ENCODE results near the gene PSMC3.

Gene PSMC3

DNA sequence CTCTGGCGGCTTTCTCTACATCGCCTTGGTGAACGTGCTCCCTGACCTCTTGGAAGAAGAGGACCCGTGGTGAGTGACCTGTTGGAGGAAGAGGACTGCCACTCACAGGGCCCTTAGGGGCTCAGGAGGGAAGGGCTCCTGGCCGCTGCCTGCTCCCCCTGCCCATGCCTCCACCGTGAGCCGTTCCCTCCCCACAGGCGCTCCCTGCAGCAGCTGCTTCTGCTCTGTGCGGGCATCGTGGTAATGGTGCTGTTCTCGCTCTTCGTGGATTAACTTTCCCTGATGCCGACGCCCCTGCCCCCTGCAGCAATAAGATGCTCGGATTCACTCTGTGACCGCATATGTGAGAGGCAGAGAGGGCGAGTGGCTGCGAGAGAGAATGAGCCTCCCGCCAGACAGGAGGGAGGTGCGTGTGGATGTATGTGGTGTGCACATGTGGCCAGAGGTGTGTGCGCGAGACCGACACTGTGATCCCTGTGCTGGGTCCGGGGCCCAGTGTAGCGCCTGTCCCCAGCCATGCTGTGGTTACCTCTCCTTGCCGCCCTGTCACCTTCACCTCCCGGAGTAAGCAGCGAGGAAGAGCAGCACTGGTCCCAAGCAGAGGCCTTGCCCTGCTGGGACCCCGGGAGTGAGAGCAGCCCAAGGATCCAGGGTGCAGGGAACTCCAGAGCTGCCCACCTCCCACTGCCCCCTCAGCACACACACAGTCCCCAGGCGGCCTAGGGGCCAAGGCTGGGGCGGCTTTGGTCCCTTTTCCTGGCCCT, 11.0 kb downstream of the PSMC3 start:
- TF ChIP-seq CTCF (IDR thresholded peaks at IDR 0.05; ENCODE audit: low read depth, low read length, missing control alignments) = no peak

DNA sequence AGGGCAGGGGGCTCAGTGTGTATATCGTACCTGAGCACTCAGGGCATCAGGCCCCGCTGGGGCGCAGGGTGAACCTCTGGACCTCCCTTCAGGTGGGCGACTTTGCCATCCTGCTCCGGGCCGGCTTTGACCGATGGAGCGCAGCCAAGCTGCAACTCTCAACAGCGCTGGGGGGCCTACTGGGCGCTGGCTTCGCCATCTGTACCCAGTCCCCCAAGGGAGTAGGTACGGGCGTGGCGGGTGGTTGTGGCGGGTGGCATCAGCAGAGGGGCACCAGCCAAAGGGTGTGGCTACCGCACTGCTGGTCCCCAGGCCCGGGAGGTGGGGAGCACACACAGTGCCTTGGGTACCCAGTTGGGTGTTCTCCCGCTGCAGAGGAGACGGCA, 11.6 kb downstream of the PSMC3 start:
- H3K4me3 ChIP-seq (replicated peaks; ENCODE audit: low read depth, low read length) = no peak overlapping the region
- no peak for TF ChIP-seq CTCF (IDR thresholded peaks at IDR 0.05; ENCODE audit: low read depth, low read length, missing control alignments)
- DNase-seq (ENCODE audit: extremely low read depth, low read depth) = no peak

More for the DNA sequence above, 11.0 kb downstream of the PSMC3 start:
- no peak for DNase-seq (ENCODE audit: extremely low read depth, low read depth)
- 0 out of 2 replicates have a peak overlapping the region, but pooled peaks have one; percentile 7 for H3K4me3 ChIP-seq (replicated peaks; ENCODE audit: low read depth, low read length)

- DNase-seq (ENCODE audit: extremely low read depth, low read depth) = no peak
- no peak for TF ChIP-seq CTCF (IDR thresholded peaks at IDR 0.05; ENCODE audit: low read depth, low read length, missing control alignments)
- H3K4me3 ChIP-seq (replicated peaks; ENCODE audit: low read depth, low read length) = no peak overlapping the region
These were observed 12.1 kb downstream of the PSMC3 start for GRCh38 chr11:47413908-47414684.

- H3K4me3 ChIP-seq (replicated peaks; ENCODE audit: low read depth, low read length) = no peak overlapping the region
- DNase-seq (ENCODE audit: extremely low read depth, low read depth) = no peak
- TF ChIP-seq CTCF (IDR thresholded peaks at IDR 0.05; ENCODE audit: low read depth, low read length, missing control alignments) = no peak
These were observed 12.9 kb downstream of the PSMC3 start for GRCh38 chr11:47413351-47413750.

DNA sequence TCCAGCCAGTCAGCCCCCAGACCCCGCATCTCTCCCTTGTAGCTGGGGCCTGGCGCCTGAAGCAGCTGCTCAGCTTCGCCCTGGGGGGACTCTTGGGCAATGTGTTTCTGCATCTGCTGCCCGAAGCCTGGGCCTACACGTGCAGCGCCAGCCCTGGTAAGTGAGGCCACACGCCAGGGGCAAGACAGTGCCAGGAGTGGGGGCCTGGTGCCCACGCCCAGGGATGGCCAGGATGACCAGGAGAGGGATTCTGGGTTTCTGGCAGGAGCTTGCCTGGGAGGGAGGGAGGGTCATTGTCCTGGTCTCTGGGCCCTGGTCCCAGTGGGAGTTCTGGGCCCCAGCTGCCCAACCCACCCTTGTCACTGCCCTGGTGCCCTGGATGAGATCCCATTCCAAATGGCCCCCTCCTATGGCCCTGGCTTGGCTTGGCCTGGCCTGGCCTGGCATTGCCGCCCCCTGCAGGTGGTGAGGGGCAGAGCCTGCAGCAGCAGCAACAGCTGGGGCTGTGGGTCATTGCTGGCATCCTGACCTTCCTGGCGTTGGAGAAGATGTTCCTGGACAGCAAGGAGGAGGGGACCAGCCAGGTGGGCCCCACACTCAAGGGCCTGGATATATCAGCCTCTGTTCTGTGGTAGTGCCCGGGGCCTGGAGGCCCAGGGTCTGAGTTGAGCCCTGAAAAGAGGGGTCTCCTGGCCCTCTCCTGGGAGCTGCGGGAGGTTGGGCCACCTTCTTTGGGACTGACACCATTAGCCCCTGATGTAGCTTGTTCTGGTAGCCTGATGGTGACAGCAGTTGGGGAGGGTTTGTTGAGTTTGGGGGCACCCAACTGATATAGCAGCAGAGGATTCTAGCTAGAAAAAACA, 14.1 kb downstream of the PSMC3 start:
- no peak for DNase-seq (ENCODE audit: extremely low read depth, low read depth)

More for the DNA sequence above, 14.1 kb downstream of the PSMC3 start:
- H3K4me3 ChIP-seq (replicated peaks; ENCODE audit: low read depth, low read length) = no peak overlapping the region
- peak; percentile 78 for TF ChIP-seq CTCF (IDR thresholded peaks at IDR 0.05; ENCODE audit: low read depth, low read length, missing control alignments)

Data from HFF-Myc (cell line).